Liver (tissue), 9 donors: ENCODE data around the gene DYNLL2. TPM values are rescaled to one million over a fixed set of nuclear protein-coding genes. Genes with fewer than 3 reads are reported as not detected.
"Not testable (repeated sequence)": the region's sequence is repeated elsewhere in the genome, so short reads cannot be mapped to it uniquely, and the experiment has no call there.

Experiments
- DNase-seq: peaks from one replicate; pipeline ENCODE4 v3.0.0-alpha.2; 2017; ENCODE audit warnings: low spot score
- H3K27ac ChIP-seq, 2 donors: one replicate each; pipeline ENCODE4 v1.7.0; 2013; ENCODE audit warnings: inconsistent platforms in 2 of 2, low read length in 2 of 2, control low read depth in 1 of 2, low read depth in 1 of 2, mild to moderate bottlenecking in 1 of 2
- H3K27me3 ChIP-seq, 4 donors: one replicate each; pipeline versions ENCODE4 v1.6.1 to v1.7.0; 2013; ENCODE audit warnings: low read length in 3 of 4, inconsistent platforms in 1 of 4, mild to moderate bottlenecking in 1 of 4, moderate library complexity in 1 of 4; ENCODE audit not compliant: control insufficient read depth in 4 of 4, insufficient read depth in 4 of 4
- H3K36me3 ChIP-seq, 4 donors: one replicate each; pipeline versions ENCODE4 v1.6.1 to v1.7.0; 2013; ENCODE audit warnings: low read length in 3 of 4, mild to moderate bottlenecking in 3 of 4, low read depth in 1 of 4, moderate library complexity in 1 of 4; ENCODE audit not compliant: control insufficient read depth in 4 of 4, insufficient read depth in 3 of 4
- H3K4me1 ChIP-seq, 4 donors: one replicate each; pipeline versions ENCODE4 v1.6.1 to v1.7.0; 2013; ENCODE audit warnings: low read length in 3 of 4, mild to moderate bottlenecking in 3 of 4, moderate library complexity in 1 of 4; ENCODE audit not compliant: control insufficient read depth in 4 of 4, insufficient read depth in 4 of 4
- H3K4me3 ChIP-seq, 3 donors: one replicate each; pipeline versions ENCODE4 v1.6.1 to v1.7.0; 2013; ENCODE audit warnings: low read length in 3 of 3, control low read depth in 1 of 3, low read depth in 1 of 3, mild to moderate bottlenecking in 1 of 3
- H3K9ac ChIP-seq, 2 donors: one replicate each; pipeline ENCODE4 v1.7.0; 2013; ENCODE audit warnings: low read length in 2 of 2, mild to moderate bottlenecking in 2 of 2, moderate library complexity in 2 of 2, control low read depth in 1 of 2, low read depth in 1 of 2
- H3K9me3 ChIP-seq, 4 donors: one replicate each; pipeline versions ENCODE4 v1.6.1 to v1.7.0; 2013; ENCODE audit warnings: low read length in 3 of 4; ENCODE audit not compliant: control insufficient read depth in 4 of 4
- FOXA1 ChIP-seq: IDR thresholded peaks from 2 replicates; pipeline ENCODE4 v1.6.1; 2016; ENCODE audit warnings: antibody characterized with exemption
- FOXA2 ChIP-seq: IDR thresholded peaks from 2 replicates; pipeline ENCODE4 v1.6.1; 2016; ENCODE audit warnings: antibody characterized with exemption
- GABPA ChIP-seq, 2 donors: IDR thresholded peaks in 1 of 2; conservative IDR thresholded peaks in 1 of 2; 2 replicates each; pipeline ENCODE4 v1.6.1; 2016; ENCODE audit warnings: antibody characterized with exemption in 2 of 2, mild to moderate bottlenecking in 1 of 2, moderate library complexity in 1 of 2
- HNF4A ChIP-seq, 2 donors: conservative IDR thresholded peaks; 2 replicates each; pipeline ENCODE4 v1.6.1; 2016; ENCODE audit warnings: antibody characterized with exemption in 2 of 2, mild to moderate bottlenecking in 2 of 2
- HNF4G ChIP-seq: IDR thresholded peaks from 2 replicates; pipeline ENCODE4 v1.6.1; 2016; ENCODE audit warnings: antibody characterized with exemption
- JUND ChIP-seq, 2 donors: IDR thresholded peaks; 2 replicates each; pipeline ENCODE4 v1.6.1; 2016; ENCODE audit warnings: antibody characterized with exemption in 2 of 2
- NR2F2 ChIP-seq: IDR thresholded peaks from 2 replicates; pipeline ENCODE4 v1.6.1; 2016; ENCODE audit warnings: antibody characterized with exemption
- RAD21 ChIP-seq, 2 donors: IDR thresholded peaks; 2 replicates each; pipeline ENCODE4 v1.6.1; 2016; ENCODE audit warnings: antibody characterized with exemption in 2 of 2, mild to moderate bottlenecking in 2 of 2
- RXRA ChIP-seq, 2 donors: IDR thresholded peaks; 2 replicates each; pipeline ENCODE4 v1.6.1; 2017 to 2018; ENCODE audit warnings: antibody characterized with exemption in 2 of 2, mild to moderate bottlenecking in 1 of 2
- SP1 ChIP-seq: IDR thresholded peaks from 2 replicates; pipeline ENCODE4 v1.6.1; 2018; ENCODE audit warnings: antibody characterized with exemption, mild to moderate bottlenecking
- WGBS: extraction: QIAGEN DNeasy Blood & Tissue Kit; methylation state at CpG from one replicate; pipeline ENCODE4 v1.1.7; 2013; 5-methylcytosine and 5-hydroxymethylcytosine counted together
- polyA plus RNA-seq, 2 donors: library from polyadenylated mRNA; stranded (reverse) in 1 of 2; unstranded in 1 of 2; fragments of 200-250 nt in 1 of 2; fragments of >200 nt in 1 of 2; fragmentation: Nextera tagmentation in 1 of 2; extraction: Ambion mirVana in 1 of 2; gene quantifications; one replicate each; pipeline versions ENCODE4 v1.2.1 to v1.2.3, GENCODE V29; 2013 to 2015
- total RNA-seq, 2 donors: library from RNA; depleted of rRNA; stranded (reverse); fragments of >200 nt; gene quantifications; one replicate each; pipeline ENCODE4 v1.2.3, GENCODE V29; 2014
- TF ChIP-seq, protein P1 (sequence below): IDR thresholded peaks from 2 replicates; pipeline ENCODE4 v1.6.1; 2016; ENCODE audit warnings: antibody characterized with exemption
- TF ChIP-seq, protein P2 (sequence below): IDR thresholded peaks from 2 replicates; pipeline ENCODE4 v1.6.1; 2016; ENCODE audit warnings: antibody characterized with exemption
- TF ChIP-seq, protein P3 (sequence below): IDR thresholded peaks from 2 replicates; pipeline ENCODE4 v1.6.1; 2016; ENCODE audit warnings: antibody characterized with exemption, mild to moderate bottlenecking
- TF ChIP-seq, protein P4 (sequence below): IDR thresholded peaks from 2 replicates; pipeline ENCODE4 v1.6.1; 2016; ENCODE audit warnings: antibody characterized with exemption
- donor health status: healthy.
- donor health status: healthy.
- donor health status: healthy.
- donor health status: healthy.
- donor health status: healthy.

The DYNLL2 gene
- total and polyA plus RNA-seq, 4 donors: 3.2 to 22.1 (median 14.1) TPM

DNA sequence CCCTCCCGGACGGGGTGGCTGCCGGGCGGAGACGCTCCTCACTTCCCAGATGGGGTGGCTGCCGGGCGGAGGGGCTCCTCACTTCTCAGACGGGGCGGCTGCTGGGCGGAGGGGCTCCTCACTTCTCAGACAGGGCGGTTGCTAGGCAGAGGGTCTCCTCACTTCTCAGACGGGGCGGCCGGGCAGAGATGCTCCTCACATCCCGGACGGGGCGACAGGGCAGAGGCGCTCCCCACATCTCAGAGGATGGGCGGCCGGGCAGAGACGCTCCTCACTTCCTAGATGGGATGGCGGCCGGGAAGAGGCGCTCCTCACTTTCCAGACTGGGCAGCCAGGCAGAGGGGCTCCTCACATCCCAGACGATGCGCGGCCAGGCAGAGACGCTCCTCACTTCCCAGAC lies 8.8 kb upstream of the DYNLL2 start:
- not testable (repeated sequence) for H3K9ac ChIP-seq, H3K27me3 ChIP-seq, H3K27ac ChIP-seq, H3K9me3 ChIP-seq, H3K4me3 ChIP-seq, H3K4me1 ChIP-seq, DNase-seq, H3K36me3 ChIP-seq
- 93% methylated on average over 22 of the region's 28 CpGs for WGBS

DNA sequence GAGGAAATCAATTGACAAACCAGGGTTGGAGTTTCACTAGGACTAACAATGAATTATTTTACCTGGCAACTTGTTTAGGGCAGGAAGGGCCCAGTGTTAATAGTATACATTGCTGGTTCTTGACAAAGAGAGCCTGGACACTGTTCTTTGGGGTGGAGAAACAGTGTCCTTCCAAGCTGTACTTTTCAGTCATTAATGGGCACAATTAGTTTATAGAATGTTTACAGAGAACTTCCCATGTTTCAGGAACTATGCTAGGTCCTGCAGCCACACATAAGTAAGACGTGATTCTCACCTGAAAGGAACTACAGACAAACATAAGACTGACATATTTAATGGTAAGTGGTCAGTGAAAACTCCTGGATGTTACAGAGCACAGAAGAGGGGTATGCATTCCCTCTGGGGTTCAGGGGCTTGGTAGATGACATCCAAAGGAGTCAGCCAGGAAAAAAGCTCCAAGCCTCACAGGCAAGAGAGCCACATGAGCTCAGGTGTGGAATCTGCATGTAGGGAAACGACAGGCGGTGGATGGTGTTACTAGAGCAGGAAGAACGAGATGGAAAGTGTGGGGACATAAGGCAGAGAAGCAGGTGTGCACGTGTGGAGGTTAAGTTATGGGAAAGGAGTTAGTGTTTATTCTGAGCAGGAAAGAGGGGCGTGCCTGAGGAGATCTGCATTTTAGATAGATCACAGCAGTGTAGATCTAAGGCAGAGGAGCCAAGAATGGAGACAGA lies 3.8 kb upstream of the DYNLL2 start:
- no peak overlapping the region for H3K9ac ChIP-seq
- no peaks in the 10 kb centered on the region for H3K27me3 ChIP-seq
- TF ChIP-seq, protein P1, sequence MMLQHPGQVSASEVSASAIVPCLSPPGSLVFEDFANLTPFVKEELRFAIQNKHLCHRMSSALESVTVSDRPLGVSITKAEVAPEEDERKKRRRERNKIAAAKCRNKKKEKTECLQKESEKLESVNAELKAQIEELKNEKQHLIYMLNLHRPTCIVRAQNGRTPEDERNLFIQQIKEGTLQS: no peak
- TF ChIP-seq, protein P2, sequence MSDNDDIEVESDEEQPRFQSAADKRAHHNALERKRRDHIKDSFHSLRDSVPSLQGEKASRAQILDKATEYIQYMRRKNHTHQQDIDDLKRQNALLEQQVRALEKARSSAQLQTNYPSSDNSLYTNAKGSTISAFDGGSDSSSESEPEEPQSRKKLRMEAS: no peak
- TF ChIP-seq RAD21 (IDR thresholded peaks at IDR 0.05) (no peak), FOXA1 (no peak), JUND (IDR thresholded peaks at IDR 0.05) (no peak), FOXA2 (no peak), NR2F2 (no peak), GABPA (IDR thresholded peaks at IDR 0.05 in 1 of 2, conservative IDR thresholded peaks at IDR 0.05 in 1 of 2) (no peak), HNF4A (conservative IDR thresholded peaks at IDR 0.05) (no peak)
- no peaks in the 10 kb centered on the region for H3K9me3 ChIP-seq
- H3K4me3 ChIP-seq: no peak overlapping the region
- H3K4me1 ChIP-seq: peaks cover 0 to 8% (median 4%) of the 10 kb centered on the region in 4 donors
- H3K27ac ChIP-seq: no peak overlapping the region
- DNase-seq: peak; percentile 13
- WGBS: 66% methylated on average over 6 of the region's 6 CpGs
- H3K36me3 ChIP-seq: no peaks in the 10 kb centered on the region

DNA sequence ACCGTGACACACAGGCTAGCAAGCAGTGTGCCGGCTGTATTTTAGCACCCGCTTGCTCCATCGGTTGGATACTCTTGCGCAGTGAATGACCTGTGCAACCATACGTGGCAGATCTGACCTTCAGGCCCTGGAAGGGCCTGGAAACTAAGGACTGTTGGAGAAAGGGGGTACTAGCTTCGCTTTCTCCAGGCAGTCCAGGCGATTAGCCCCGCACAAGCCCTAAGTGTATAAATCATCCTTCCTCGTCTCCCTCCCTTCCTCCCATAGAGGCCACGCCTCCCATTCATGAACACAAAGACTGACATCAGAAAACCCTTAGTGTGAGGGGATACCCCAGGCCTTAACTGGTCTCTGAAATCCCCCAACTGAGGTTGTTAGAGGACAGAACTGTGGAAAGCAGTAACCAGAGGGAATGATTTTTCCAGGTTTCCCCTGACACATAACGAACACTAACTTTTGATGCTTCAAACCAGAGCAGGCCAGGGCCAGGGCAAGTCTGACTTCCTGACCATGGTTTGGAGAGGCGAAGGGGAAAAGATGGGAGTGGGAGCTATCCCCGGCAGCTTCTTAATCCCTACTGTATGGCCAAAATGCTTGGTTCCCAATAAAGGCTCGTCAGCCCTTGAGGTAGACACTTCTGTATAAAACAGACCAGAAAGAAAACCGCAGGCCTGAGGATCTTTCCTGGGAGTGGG lies 1.4 kb upstream of the DYNLL2 start:
- no peaks in the 10 kb centered on the region for H3K9me3 ChIP-seq
- 92% methylated on average over 16 of the region's 16 CpGs for WGBS
- TF ChIP-seq RAD21 (IDR thresholded peaks at IDR 0.05) (no peak), RXRA (IDR thresholded peaks at IDR 0.05) (no peak), SP1 (no peak), JUND (IDR thresholded peaks at IDR 0.05) (no peak), HNF4G (no peak), GABPA (IDR thresholded peaks at IDR 0.05 in 1 of 2, conservative IDR thresholded peaks at IDR 0.05 in 1 of 2) (no peak)
- TF ChIP-seq, protein P1: no peak
- TF ChIP-seq, protein P3, sequence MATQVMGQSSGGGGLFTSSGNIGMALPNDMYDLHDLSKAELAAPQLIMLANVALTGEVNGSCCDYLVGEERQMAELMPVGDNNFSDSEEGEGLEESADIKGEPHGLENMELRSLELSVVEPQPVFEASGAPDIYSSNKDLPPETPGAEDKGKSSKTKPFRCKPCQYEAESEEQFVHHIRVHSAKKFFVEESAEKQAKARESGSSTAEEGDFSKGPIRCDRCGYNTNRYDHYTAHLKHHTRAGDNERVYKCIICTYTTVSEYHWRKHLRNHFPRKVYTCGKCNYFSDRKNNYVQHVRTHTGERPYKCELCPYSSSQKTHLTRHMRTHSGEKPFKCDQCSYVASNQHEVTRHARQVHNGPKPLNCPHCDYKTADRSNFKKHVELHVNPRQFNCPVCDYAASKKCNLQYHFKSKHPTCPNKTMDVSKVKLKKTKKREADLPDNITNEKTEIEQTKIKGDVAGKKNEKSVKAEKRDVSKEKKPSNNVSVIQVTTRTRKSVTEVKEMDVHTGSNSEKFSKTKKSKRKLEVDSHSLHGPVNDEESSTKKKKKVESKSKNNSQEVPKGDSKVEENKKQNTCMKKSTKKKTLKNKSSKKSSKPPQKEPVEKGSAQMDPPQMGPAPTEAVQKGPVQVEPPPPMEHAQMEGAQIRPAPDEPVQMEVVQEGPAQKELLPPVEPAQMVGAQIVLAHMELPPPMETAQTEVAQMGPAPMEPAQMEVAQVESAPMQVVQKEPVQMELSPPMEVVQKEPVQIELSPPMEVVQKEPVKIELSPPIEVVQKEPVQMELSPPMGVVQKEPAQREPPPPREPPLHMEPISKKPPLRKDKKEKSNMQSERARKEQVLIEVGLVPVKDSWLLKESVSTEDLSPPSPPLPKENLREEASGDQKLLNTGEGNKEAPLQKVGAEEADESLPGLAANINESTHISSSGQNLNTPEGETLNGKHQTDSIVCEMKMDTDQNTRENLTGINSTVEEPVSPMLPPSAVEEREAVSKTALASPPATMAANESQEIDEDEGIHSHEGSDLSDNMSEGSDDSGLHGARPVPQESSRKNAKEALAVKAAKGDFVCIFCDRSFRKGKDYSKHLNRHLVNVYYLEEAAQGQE: no peak
- TF ChIP-seq, protein P4, sequence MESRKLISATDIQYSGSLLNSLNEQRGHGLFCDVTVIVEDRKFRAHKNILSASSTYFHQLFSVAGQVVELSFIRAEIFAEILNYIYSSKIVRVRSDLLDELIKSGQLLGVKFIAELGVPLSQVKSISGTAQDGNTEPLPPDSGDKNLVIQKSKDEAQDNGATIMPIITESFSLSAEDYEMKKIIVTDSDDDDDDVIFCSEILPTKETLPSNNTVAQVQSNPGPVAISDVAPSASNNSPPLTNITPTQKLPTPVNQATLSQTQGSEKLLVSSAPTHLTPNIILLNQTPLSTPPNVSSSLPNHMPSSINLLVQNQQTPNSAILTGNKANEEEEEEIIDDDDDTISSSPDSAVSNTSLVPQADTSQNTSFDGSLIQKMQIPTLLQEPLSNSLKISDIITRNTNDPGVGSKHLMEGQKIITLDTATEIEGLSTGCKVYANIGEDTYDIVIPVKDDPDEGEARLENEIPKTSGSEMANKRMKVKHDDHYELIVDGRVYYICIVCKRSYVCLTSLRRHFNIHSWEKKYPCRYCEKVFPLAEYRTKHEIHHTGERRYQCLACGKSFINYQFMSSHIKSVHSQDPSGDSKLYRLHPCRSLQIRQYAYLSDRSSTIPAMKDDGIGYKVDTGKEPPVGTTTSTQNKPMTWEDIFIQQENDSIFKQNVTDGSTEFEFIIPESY: no peak
- H3K27ac ChIP-seq: no peak overlapping the region
- H3K36me3 ChIP-seq: peaks cover 0 to under 1% (median 0%) of the 10 kb centered on the region in 4 donors
- peaks cover 4 to 29% (median 23%) of the 10 kb centered on the region in 4 donors for H3K4me1 ChIP-seq
- no peak overlapping the region for H3K4me3 ChIP-seq
- DNase-seq: peak; percentile 27
- H3K9ac ChIP-seq: no peak overlapping the region
- no peaks in the 10 kb centered on the region for H3K27me3 ChIP-seq
